Endothelial cell of umbilical vein (primary cell): Measurements from ENCODE around the gene TLE4.

Source experiments
- CTCF ChIP-seq, 2 donors: IDR thresholded peaks; 1 replicate in 1 of 2; 2 replicates in 1 of 2; pipeline ENCODE4 v1.5.1; 2011; ENCODE audit warnings: low read length in 2 of 2, mild to moderate bottlenecking in 2 of 2, moderate library complexity in 2 of 2, control low read depth in 1 of 2, inconsistent platforms in 1 of 2, low read depth in 1 of 2; ENCODE audit not compliant: insufficient read depth in 1 of 2; ENCODE audit errors: extremely low read depth in 1 of 2
- EZH2 ChIP-seq: IDR thresholded peaks from 2 replicates; pipeline ENCODE4 v1.6.1; 2012; ENCODE audit warnings: borderline replicate concordance, low read depth, mild to moderate bottlenecking, moderate library complexity, low read length, inconsistent platforms; ENCODE audit not compliant: severe bottlenecking
- GATA2 ChIP-seq: IDR thresholded peaks from 2 replicates; pipeline ENCODE4 v1.7.0; 2011; ENCODE audit warnings: low read depth, mild to moderate bottlenecking, moderate library complexity, mixed read lengths, low read length; ENCODE audit not compliant: insufficient read length, insufficient read depth
- JUN ChIP-seq: IDR thresholded peaks from 2 replicates; pipeline ENCODE4 v1.6.1; 2011; ENCODE audit warnings: borderline replicate concordance, low read depth; ENCODE audit not compliant: insufficient read length, insufficient read depth
- MAX ChIP-seq: IDR thresholded peaks from 2 replicates; pipeline ENCODE4 v1.6.1; 2011; ENCODE audit not compliant: insufficient read depth, insufficient read length
- POLR2A ChIP-seq: IDR thresholded peaks from 2 replicates; pipeline ENCODE4 v1.6.1; 2012; ENCODE audit warnings: low read depth, mild to moderate bottlenecking, control low read depth, low read length
- POLR2AphosphoS5 ChIP-seq: IDR thresholded peaks from 2 replicates; pipeline ENCODE4 v1.6.1; 2012; ENCODE audit warnings: low read depth, mild to moderate bottlenecking, control low read depth, low read length, moderate library complexity; ENCODE audit not compliant: insufficient read depth

- TF ChIP-seq CTCF (IDR thresholded peaks at IDR 0.05; ENCODE audit: extremely low read depth in 1 of 2, insufficient read depth in 1 of 2, low read depth in 1 of 2, low read length in 2 of 2) (no peak), EZH2 (no peak), POLR2A (no peak), MAX (no peak), JUN (no peak), POLR2AphosphoS5 (no peak), GATA2 (no peak)
These were observed 119.7 kb downstream of the TLE4 start for GRCh38 chr9:79691496-79691895.
